SK-N-DZ (cell line): ENCODE data around the gene SLC25A28.
"Not testable (repeated sequence)": the region's sequence is repeated elsewhere in the genome, so short reads cannot be mapped to it uniquely, and the experiment has no call there.

Source experiments
- DNase-seq: peaks from one replicate; pipeline ENCODE4 v3.0.0-alpha.2; 2015; ENCODE audit warnings: low spot score

SLC25A28 gene

GRCh38 chr10:99628923-99629624, 8.8 kb upstream of the SLC25A28 start:
- DNase-seq, result no peak

- DNase-seq, result not testable (repeated sequence)
Measured at GRCh38 chr10:99625124-99625523, 4.9 kb upstream of the SLC25A28 start.

GRCh38 chr10:99623919-99624318, 3.7 kb upstream of the SLC25A28 start:
- no peak for DNase-seq

GRCh38 chr10:99621454-99622251, 1.4 kb upstream of the SLC25A28 start:
- peak; percentile 28 for DNase-seq

- DNase-seq, result peak; percentile 88
Measured at GRCh38 chr10:99620711-99621453, 643 bp upstream of the SLC25A28 start.

- DNase-seq, result no peak
Measured at GRCh38 chr10:99619090-99619800, 994 bp downstream of the SLC25A28 start.

GRCh38 chr10:99617696-99618095, 2.5 kb downstream of the SLC25A28 start:
- DNase-seq, result no peak

- no peak for DNase-seq
Measured at GRCh38 chr10:99615426-99615825, 4.8 kb downstream of the SLC25A28 start.

GRCh38 chr10:99612167-99612831, 7.9 kb downstream of the SLC25A28 start:
- peak; percentile 59 for DNase-seq

- no peak for DNase-seq
Measured at GRCh38 chr10:99611326-99611725, 8.9 kb downstream of the SLC25A28 start.

GRCh38 chr10:99610221-99610620, 10.0 kb downstream of the SLC25A28 start:
- no peak for DNase-seq

GRCh38 chr10:99609186-99609585, 11.1 kb downstream of the SLC25A28 start:
- no peak for DNase-seq

GRCh38 chr10:99605351-99605750, 14.9 kb downstream of the SLC25A28 start:
- DNase-seq, result no peak

GRCh38 chr10:99604862-99605261, 15.4 kb downstream of the SLC25A28 start:
- no peak for DNase-seq

- DNase-seq, result no peak
Measured at GRCh38 chr10:99598781-99599509, 21.3 kb downstream of the SLC25A28 start.

- no peak for DNase-seq
Measured at GRCh38 chr10:99598011-99598410, 22.2 kb downstream of the SLC25A28 start.

- not testable (repeated sequence) for DNase-seq
Measured at GRCh38 chr10:99596708-99597107, 23.5 kb downstream of the SLC25A28 start.

- DNase-seq, result no peak
Measured at GRCh38 chr10:99595770-99596465, 24.3 kb downstream of the SLC25A28 start.

GRCh38 chr10:99595236-99595635, 25.0 kb downstream of the SLC25A28 start:
- no peak for DNase-seq

GRCh38 chr10:99593312-99593711, 26.9 kb downstream of the SLC25A28 start:
- DNase-seq, result no peak
